ENCODE data around the gene SPART.
A peak's percentile ranks its signal among the peaks of the same experiment; 100 is the strongest.
"Not testable (repeated sequence)": the region's sequence is repeated elsewhere in the genome, so short reads cannot be mapped to it uniquely, and the experiment has no call there.

Gene SPART

DNA sequence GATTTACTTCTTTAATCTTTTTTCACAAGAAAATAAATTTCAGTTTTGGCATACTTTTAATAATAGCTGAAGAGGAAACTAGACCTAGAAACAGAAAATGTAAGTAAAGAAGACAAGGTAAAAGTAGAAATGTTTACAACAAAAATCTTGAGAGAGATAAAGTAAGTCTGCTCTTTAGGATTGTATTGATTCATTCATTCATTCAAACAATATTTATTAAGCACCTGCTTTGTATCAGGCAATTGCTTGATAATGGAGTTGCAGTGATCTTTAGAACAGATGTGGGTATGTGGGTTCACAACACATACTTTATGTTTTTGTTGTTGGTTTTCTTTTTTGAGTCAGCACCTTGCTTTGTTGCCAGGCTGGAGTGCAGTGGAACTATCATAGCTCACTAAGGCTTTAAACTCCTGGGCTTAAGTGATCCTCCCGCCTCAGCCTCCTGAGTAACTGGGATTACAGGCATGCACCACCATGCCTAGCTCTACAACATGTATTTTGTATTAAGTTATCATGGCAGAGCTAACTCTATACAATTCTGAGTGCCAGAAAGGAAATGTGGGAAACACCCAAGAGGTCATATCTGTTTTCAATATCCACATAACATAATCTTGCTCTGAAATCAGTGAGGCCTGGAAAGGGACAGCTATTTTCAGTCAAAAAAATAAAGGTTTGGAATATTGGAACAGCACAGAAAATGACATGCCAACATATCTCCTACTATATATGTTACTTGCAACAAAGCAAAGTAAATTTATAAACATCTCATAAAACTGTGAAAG is 8.8 kb upstream of the SPART start:
- no peak for DNase-seq

DNA sequence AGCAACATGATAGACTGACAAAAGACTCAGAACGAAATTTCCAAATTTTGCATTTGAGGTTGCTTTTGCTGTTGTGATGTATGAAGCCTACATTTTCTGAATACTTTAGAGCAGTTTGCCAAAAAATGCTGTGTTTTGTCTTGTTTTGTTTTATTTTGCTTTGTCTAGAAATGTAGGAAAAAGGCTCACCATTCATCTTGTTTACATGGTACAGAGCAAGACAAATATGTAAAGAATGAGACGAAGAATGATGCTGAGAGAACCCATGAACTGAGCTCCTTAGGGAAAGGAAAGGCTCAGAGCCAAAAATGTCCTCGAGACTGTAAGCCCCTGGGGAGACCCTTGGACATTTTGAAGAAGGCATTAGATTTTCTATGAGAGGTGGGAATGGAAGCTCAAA is 6.8 kb upstream of the SPART start:
- DNase-seq = no peak

DNA sequence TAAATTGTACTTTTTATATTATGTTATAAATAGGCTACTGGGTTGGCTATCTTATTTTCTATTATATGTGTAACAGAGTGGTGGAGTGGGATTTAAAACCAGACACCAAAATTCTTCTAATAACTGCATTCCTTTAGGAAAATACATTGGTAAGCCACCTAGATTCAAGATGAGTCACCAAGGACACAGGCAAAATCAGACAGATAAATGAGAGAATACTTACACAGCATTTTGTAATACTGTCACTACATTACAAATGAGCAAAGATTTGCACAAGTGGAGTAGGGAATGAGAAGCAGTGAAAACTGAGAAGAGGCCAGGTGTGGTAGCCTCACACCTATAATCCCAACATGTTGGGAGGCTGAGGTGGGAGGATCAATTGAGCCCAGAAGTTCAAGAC is 6.2 kb upstream of the SPART start:
- no peak for DNase-seq

DNA sequence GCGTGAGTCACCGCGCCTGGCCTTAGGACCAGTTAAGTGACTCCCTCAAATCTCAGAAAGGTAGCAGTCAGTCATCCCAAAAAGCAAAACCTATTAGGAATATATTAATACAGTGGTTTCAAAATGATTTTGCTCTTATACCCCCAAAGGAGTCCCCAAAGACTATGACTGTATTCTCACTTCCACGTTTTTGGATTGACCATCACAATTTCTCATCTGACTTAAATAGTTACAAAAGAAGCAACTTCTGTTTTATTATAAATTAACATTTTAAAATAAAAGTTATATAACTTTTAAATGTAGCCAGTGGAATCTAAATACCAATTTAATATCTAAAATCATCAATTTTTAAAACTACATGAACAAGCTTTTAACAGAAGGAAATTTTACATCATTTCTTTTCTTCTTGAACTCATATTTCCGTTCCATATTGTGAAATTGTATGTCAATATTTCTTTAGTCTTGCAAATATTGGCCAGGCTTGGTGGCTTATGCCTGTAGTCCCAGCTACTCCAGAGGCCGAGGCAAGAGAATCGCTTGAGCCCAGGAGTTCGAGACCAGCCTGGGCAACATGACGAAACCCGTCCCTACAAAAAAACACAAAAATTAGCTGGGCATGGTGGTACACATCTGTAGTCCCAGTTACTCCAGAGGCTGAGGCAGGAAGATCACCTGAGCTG is 1.5 kb upstream of the SPART start:
- DNase-seq = no peak

DNA sequence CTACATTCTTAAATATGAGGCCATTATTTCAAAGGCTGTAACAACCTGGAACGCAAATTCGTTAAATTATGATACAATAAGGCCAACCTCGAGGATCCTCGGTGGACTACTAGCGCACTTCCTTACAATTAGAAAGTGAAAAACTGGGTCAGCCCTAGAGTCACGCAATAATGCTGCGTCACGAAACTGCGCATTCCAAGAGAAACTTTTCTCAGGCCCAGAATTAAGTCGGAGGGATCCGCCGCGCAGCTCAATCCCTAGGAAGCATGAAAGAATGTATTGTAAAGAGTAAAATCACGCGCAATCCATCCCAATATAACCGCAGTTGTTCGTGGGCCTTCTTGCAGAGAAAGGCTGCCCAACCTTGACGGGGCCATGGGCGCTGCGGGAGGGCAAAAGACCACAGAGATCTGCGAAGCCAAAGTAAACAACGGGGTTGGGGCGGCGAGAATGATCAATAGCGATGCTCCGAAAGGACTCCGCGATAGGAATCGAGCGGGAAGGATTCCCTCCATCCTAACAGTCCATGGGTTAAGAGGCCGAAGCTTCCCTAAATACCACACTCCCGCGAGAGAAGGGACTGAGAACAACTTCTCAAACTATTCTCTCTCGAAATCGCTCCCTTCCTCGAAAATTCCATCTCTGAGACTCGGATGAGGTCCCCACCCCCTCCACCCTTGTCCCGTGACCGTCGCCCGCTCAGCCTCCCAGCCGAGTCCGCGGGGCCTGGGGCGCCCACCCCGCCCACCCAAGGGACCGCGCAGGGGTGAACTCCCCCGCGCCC is 564 bp downstream of the SPART start:
- DNase-seq = peak; percentile 39

DNA sequence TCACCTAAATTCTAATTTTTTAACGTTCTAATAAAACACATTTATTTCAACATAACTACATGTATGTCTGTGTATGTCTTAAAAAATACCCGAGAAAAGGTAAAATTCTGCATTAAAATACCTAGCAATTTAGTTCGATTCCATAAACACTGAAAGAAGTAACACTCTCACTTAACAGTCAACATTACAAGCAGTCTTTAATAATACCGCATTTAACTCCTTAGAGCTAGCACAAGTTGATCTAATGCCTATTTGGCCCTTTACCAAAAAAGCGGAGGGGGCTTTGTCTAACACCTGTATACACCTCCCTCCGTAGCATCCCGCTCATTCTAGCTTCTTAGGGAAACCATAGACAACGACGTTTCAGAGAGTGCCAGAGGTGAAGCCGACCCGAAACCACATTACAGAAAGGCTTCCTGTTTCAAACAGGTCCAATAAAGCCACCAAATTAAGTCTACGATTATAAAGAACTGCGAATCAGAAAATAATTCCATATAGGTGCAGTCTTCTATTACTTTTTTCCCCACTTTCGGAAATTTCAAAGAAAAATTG is 1.2 kb downstream of the SPART start:
- DNase-seq = no peak

DNA sequence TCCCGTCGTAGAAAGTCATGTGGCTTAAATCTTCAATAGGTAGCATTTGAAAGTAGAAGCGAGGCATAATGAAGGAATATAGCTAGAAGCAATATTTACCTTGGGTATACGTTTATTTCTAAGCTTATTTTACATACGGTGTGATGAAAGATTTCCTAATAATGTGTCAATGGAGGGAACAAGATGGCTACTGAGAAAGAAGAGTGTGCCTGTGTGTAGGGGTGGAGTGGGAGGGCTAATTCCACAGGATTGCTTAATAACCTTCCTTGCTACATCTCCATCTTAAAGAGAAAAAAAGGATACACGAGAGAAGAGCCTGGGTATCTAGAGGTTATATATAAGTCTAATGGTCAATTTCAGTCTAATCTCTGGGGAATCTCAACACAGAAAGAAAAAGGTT is 2.0 kb downstream of the SPART start:
- no peak for DNase-seq

DNA sequence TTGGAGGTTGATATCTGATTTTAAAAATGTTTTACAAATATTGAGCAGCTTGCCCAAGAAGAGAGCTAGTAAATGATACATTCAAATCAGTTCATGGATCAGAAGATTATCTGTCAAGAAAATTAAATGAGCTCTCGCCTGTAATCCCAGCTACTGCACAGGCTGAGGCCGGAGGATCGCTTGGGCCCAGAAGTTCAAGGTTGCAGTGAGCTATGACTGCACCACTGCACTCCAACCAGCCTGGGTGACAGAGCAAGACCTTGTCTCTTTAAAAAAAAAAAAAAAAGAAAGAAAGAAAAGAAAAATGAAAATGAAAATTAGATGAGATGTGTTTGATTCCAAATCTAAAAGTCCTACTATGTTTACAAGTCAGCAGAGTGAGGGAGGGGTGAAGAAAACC is 2.4 kb downstream of the SPART start:
- DNase-seq = no peak

DNA sequence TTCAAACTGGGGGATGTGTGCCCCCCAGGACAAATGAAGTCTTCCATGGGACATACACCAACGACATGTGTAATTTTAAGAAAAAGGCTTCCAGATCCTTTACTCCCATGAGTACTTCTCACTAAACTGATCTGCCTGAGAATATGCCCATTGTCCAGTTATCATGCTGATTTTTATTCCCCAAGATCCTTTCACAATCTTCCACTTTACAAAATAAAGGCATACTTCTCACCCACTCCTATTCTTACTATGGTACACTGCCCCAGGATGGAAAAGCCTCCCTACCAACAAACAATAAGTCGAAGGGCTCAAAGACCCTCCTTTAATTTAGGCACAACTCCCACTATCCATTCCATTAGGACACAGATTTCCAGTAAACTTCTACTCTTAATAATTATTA is 3.5 kb downstream of the SPART start:
- DNase-seq = no peak

DNA sequence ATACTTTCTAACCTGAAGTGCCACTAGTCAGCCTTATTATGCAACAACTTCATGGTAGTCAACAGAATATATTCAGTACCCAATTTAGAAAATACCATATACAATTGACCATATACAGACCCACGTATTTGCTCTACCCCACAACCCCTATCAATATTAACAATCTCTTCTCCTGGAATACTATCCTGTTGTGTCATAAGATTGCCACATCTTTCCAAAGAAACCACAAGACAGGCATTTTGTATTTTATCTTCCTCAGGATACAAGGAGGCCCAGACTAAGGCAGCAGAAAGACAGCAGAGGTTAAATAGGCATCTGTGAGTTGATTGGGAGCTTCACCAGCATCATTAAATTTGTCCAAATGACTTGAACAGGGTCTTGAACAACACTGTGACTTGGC is 4.5 kb downstream of the SPART start:
- no peak for DNase-seq

DNA sequence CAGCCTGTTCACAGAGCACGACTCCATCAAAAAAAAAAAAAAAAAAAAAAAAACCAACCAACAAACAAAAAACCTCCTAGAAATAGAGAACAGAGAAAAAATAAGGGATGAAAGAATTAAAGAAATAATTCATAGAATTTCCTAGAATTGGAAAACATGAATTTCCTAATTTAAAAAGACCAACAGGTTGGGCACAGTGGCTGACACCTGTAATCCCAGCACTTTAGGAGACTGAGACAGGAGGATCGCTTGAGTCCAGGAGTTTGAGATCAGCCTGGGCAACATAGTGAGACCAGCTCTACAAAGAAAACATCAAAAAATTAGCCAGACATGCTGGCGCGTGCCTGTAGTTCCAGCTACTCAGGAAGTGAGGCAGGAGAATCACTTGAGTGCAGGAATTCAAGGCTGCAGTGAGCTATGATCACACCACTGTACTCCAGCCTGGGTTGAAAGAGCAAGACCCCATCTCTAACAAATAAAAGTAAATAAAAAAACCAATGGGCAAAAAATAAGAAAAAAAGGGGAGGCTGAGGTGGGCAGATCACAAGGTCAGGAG is 6.5 kb downstream of the SPART start:
- no peak for DNase-seq

DNA sequence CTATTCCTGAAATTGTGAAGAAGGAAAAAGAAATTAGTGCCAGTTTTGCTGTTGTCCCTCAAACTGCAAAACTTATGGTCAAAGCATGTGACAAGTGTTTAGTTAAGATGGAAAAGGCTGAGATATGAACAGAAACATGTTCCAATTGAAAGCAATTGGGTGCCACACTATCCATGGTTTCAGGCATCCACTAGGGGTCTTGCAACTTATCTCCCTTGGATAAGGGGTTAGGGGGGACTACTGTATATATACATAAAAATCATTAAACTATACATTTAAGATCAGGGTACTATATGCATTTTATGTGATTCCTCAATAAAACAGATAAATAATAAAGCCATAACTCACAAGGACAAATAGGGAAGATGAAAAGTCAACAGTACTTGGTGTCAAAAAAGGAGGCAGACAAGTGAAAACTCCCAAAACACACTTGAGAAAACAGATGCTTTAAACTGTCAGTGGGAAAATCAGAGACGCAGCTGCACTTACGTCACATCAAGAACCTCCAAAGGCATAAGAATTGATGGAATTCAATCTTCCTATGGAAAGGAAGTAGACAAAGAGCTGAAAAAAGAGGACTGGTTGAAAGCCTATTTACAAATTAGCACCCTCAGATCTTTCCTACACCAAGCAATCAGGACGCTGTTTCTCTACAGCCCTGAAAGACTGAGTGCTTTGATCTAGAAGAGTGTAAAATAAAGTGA is 8.1 kb downstream of the SPART start:
- no peak for DNase-seq

DNA sequence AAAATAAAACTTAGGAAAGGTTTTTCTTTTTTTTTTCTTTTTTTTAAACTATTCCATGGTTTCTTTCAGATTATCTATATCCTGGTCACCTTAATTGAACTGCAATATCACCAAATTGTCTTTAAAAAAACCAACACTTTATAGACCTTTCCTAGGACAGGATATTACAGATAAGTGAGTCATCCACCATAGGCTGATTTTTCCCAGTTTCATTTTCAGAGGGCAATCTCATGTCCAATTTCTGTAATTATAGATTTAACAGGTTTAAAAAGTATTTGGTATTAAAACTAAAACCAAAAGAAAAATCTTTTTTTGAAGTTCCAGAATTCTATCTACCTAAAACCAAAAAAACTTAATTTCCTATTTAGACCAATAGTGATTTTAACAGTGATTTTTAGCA is 13.2 kb downstream of the SPART start:
- DNase-seq = no peak

DNA sequence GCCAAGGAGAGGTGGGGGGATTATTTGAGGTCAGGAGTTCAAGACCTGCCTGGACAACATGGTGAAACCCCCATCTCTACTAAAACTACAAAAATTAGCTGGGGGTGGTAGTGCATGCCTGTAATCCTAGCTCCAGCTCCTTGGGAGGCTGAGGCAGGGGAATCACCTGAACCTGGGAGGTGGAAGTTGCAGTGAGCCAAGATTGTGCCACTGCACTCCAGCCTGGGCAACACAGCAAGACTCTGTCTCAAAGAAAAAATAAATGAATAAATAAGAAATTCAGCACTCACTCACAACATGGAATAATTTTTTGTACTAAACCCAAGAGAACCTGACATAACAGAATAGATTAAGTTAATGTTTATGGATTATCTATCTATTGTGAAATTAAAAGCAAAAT is 13.9 kb downstream of the SPART start:
- DNase-seq = not testable (repeated sequence)

DNA sequence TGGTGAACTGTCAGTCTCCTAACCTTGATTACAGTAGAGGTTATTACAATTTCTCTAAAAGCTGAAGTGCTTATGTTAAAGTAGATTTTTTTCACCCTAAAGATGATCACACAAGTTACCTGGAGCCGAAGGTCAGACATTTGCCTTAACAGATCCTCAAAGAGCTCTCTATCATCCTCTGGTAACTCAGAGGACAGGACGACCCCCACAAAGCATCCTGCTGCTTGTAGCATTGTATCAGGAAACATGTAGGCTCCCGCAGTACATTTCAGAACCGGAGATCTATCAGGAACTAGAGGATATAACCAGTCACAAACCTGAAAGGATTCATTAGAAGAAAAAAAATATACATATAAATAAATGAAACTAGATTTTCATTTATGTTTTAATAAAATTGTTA is 14.9 kb downstream of the SPART start:
- DNase-seq = no peak

DNA sequence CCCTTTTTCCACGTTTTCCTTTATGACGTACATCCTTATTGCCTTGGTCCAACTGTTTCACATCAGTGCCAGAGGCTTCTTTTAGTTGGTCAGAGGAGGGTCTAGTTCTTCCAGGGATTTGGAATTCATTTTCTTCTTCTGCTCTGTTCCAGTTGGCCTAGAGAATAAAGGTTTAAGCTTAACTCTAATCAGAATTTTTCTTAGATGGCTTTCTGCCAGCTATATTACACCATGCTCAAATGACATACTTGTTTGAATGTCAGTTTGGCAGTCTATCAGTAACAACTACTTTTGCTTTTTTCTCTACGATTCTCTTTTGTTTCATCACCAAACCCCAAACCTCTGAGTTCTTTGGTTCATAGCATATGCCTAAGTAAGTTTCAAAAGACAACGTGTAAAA is 16.8 kb downstream of the SPART start:
- no peak for DNase-seq

DNA sequence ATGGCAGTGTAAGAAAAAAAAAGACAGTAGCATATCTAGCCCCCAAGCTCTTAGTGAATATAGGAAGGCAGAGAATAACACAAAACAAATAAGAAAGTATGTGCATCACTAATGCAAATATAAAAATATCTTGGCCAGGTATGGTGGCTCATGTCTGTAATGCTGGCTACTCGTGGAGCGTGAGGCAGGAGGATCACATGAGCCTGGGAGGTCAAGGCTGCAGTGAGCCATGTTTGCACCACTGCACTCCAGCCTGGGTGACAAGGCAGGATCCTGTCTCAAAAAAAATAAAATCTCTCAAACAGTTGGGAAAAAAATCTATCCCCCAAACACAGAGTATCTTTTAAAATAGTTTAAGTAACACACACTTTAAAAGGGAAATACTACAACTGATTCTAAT is 17.4 kb downstream of the SPART start:
- DNase-seq = no peak

DNA sequence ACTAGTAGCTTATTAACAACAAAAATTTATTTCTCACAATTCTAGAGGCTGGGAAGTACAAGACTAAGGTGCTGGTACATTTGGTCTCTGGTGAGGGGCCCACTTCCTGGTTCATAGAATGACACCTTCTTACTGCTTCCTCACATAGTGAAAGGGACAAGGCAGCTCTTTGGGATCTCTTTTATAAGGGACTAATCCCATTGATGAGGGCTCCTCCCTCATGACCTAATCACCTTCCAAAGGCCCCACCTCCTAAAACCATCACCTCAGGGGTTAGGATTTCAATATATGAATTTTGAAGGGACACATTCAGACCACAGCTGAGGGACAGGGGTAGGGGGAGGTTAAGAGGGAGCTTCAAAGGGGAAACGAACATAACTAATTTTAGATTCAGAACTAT is 20.3 kb downstream of the SPART start:
- no peak for DNase-seq

DNA sequence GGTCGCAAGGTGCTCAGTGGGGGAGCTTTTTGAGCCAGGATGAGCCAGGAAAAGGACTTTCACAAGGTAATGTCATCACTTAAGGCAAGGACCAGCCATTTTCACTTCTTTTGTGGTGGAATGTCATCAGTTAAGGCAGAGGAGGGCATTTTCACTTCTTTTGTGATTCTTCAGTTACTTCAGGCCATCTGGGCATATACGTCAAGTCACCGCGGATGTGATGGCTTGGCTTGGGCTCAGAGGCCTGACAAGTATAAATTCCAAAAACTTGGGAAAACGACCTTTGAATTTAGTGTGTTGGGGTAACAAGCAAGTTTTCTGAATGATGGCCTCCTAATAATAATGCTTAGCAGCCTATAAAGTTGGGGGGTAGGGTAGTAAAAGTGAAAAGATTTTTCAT is 21.3 kb downstream of the SPART start:
- DNase-seq = not testable (repeated sequence)

DNA sequence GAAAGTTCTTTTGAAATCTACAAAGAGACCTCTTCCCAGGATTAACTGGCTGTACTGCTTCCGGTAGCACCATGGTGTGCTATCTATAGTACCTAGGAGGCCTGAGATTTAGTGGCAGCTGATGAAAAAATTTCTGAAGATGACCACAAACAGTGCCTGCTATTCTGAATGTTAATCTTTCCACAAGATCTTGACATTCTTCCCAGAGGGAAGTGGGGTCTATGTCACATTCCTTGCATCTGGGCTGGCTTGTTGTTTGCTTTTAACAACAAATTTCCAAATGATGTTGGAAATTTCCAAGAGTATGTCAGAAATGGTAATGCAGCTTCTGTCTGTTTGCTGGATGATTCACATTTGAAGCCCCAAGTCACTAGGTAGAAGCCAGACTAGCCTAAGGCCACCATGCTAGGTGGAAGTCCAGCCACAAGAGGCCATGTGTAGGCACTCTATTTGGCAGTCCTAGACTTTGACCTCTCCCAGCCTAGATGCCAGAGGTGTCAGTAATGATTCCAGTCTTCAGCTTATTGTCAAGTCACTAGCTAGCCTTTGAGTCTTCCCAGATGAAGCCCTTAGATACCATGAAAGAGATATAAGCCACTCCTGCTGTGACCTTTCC is 22.1 kb downstream of the SPART start:
- DNase-seq = no peak

DNA sequence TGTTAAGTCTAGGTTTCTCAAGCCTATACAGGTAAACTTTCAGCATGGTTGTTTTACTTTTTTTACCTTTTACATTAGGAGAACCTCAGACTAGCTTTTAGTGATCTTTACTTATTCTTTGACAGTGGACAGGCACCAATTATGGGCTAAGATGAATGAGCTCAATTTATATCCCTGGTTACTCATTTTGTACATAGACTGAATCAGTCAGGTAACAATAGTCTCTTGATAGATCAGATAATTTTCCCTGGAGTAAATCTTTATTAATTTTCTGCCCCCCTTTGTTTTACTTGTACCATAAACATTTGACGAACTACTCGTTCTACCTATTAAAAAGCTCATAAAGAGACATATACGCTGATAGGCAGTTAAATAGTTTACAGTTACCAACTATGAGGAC is 22.8 kb downstream of the SPART start:
- no peak for DNase-seq

DNA sequence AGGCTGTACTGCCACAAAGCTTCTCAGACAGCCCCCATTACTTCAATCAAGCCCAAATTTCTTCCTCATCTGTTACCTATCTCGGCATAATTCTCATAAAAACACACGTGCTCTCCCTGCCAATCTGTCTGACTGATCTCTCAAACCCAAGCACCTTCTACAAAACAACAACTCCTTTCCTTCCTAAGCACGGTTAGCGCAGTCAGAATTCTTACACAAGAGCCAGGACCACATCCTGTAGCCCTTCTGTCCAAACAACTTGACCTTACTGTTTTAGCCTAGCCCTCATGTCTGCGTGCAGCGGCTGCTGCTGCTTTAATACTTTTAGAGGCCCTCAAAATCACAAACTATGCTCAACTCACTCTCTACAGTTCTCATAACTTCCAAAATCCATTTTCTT is 26.4 kb downstream of the SPART start:
- not testable (repeated sequence) for DNase-seq
